Lower leg skin (tissue), 4 donors: ENCODE results near the gene COMT. TPM values are rescaled to one million over a fixed set of nuclear protein-coding genes. Genes with fewer than 3 reads are reported as not detected.

Experiments
- DNase-seq, 2 donors: peaks; one replicate each; pipeline ENCODE4 v3.0.0-alpha.2; 2019; ENCODE audit warnings: low spot score in 2 of 2
- H3K4me3 ChIP-seq: fragments of 200-600 bp; sonication (generic); 2 replicates; pipeline ENCODE4 v1.5.1; 2017; ENCODE audit warnings: mild to moderate bottlenecking, low read depth; ENCODE audit not compliant: poor library complexity, severe bottlenecking
- POLR2A ChIP-seq, 2 donors: fragments of 450-650 bp; IDR thresholded peaks; one replicate each; pipeline ENCODE4 v1.6.1; 2016 to 2017; ENCODE audit warnings: antibody characterized with exemption in 2 of 2, mild to moderate bottlenecking in 1 of 2, moderate library complexity in 1 of 2
- WGBS, 2 donors: methylation state at CpG; one replicate each; pipeline ENCODE4 v1.1.5; 2018; 5-methylcytosine and 5-hydroxymethylcytosine counted together
- intact Hi-C: fragments of 100-400 bp; cut with DNase I; formaldehyde crosslinking; loops from one replicate; pipeline ENCODE4 v1.15.0; 2023; ENCODE audit warnings: low total_unique reads
- total RNA-seq, 4 donors: library from RNA; depleted of rRNA; stranded (reverse); fragments of >200 nt; gene quantifications; one replicate each; pipeline ENCODE4 v1.1.0, GENCODE V29; 2016
- TF ChIP-seq, protein P1 (sequence below), 3 donors: fragments of 450-650 bp; IDR thresholded peaks; one replicate each; pipeline ENCODE4 v1.5.1; 2016; ENCODE audit warnings: antibody characterized with exemption in 3 of 3, mild to moderate bottlenecking in 3 of 3, moderate library complexity in 2 of 3

COMT gene
- total RNA-seq, 4 donors from 2014 or later: 224 to 306 (median 272) TPM

DNA sequence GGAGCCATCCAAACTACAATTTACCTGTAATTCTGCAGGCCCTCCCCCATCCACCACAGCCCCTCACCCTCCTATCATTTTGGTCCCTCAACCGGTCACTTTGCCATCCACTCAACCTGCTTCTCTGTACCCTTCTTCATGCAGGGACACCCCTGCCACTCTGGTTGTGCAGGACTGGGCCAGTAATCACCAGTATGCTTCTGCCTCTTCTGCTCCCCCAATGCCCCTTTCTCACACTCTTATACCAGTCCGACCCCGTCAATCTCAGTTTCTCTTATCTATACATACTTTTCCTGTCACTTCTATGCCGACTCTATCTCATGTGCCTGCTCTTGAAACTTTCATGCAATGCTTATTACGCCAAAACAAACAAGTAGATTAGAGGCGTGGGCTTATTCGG is 5.1 kb upstream of the COMT start:
- H3K4me3 ChIP-seq: no peak overlapping the region
- TF ChIP-seq POLR2A (IDR thresholded peaks at IDR 0.05): no peak
- TF ChIP-seq, protein P1, sequence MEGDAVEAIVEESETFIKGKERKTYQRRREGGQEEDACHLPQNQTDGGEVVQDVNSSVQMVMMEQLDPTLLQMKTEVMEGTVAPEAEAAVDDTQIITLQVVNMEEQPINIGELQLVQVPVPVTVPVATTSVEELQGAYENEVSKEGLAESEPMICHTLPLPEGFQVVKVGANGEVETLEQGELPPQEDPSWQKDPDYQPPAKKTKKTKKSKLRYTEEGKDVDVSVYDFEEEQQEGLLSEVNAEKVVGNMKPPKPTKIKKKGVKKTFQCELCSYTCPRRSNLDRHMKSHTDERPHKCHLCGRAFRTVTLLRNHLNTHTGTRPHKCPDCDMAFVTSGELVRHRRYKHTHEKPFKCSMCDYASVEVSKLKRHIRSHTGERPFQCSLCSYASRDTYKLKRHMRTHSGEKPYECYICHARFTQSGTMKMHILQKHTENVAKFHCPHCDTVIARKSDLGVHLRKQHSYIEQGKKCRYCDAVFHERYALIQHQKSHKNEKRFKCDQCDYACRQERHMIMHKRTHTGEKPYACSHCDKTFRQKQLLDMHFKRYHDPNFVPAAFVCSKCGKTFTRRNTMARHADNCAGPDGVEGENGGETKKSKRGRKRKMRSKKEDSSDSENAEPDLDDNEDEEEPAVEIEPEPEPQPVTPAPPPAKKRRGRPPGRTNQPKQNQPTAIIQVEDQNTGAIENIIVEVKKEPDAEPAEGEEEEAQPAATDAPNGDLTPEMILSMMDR (IDR thresholded peaks at IDR 0.05): no peak
- intact Hi-C loops: no loop called here
- no peak for DNase-seq
- 95 to 98% methylated on average over 7 of the region's 7 CpGs for WGBS, 2 donors

DNA sequence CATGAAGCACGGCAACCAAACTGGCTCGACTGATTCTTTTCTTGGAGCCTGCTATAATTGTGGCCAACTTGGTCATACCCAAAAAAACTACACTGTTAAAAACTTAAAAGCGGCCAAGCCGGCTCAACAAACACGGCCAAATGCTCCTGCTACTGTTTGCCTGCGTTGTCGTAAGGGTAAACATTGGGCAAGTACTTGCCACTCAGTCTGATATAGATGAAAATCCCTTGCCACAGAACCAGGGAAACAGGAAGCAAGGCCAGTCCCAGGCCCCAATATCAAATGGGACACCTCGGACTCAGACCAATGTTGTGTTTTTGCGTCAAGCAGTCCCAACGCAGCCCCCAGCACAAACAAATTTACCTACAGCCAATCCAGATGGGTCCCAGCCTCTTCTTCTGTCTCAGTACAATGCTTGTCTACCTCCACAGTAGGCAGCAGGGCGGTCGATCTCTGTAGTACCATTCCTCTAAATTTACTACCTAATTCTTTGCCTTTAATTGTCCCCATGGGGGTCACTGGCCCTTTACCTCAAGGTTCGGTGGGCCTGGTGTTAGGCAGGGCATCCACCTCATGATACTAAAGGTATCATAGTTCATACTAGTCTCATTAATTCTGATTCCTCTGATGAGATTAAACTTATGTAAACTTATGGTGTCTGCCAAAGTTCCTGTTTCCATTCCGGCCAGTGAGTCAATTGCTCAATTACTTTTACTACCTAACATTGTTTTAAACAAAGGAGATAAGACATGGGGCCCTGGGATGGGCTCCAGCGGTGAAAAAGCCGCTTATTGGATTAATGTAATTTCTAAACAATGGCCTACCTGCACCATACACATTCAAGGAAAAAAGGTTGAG is 3.7 kb upstream of the COMT start:
- intact Hi-C loops: no loop called here
- DNase-seq: no peak
- H3K4me3 ChIP-seq: no peak overlapping the region
- 88 to 89% methylated on average over 16 of the region's 16 CpGs for WGBS, 2 donors
- TF ChIP-seq, protein P1 (IDR thresholded peaks at IDR 0.05): no peak
- no peak for TF ChIP-seq POLR2A (IDR thresholded peaks at IDR 0.05)

DNA sequence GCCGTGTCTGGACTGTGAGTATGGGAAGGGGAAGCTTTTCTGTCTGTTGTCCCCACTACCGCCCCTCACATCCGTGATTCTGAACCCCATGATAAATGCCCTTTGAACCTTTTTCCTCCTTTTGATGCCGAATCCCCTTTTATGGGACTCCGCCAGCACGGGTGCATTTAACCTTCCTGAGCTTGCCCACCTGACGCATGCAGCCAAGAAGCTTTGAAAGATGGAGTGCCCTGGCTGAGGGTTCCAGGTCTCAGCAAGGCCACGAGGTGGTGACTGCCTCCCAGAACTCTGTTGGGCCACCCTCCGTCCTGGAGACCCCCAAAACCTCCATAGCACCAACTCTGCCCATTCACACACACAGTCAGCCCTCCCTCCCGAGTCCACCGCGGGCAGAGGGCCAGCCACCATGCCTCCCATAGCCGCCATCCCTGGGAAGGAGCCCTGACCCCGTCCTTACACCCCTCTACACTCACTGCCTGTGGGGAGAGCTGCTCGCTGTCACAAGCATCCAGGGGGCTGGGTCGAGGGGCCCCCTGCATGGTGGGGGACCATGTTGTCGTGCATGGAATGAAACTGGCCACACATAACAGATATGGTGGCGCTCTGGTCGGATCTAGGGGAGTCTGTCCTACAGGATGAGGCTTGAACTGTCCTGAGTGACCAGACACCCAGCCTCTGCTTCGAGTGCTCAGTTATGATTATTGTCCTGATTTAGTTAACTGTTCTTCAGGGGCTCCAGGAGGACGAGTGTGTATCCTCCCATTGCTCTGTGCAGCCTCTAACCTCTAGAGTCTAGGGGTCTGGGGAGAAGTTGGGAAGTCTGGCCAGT is 822 bp upstream of the COMT start:
- DNase-seq: no peak
- intact Hi-C loops: no loop called here
- TF ChIP-seq POLR2A (IDR thresholded peaks at IDR 0.05): no peak
- TF ChIP-seq, protein P1 (IDR thresholded peaks at IDR 0.05): no peak
- WGBS, 2 donors: 52 to 67% methylated on average over 21 of the region's 21 CpGs
- H3K4me3 ChIP-seq: peak overlapping the region; percentile 64

DNA sequence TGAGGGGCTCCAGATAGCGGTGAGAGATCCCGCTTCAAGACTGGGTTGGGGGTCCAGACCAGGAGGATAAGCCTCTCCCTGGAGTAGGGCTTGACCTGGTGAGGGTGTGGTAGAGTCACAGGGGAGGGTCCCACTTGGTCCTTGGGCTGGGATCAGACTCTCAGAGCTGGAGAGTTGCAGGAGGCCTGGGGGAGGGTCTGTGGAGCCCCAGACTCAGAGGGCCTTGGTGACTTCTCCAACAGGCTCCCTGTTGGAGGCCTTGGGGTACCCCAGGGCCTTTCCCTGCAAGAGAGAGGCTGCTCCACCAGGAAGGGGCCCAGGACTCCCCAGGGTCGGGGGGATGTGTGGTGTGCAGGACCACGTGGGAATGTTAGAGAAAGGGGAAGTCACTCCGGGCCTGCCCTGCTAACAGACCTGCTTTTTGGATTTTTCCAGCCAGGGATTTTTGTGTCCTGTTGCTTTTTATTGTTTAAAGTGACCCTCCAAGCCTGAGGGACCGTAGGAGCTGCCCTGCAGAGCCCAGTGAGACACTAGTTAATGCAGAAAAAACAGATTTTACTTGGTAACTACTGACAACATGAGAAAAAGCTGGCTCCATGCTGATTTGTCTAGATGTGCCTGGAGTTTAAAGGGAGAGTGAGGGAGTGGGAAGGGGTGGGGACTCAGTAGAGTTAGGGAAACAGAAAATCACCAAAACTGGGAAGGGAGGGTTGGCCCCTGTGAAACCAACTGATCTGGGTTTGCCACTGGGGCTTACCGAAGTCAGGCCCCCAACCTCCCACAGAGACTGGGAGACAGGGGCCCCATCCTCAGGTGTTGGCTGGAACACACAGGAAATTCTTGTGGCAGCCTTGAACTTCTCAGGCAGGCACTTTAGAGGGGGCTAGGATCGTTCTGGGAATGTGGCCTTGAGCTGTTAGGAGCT is 847 bp downstream of the COMT start:
- TF ChIP-seq POLR2A (IDR thresholded peaks at IDR 0.05): no peak
- TF ChIP-seq, protein P1 (IDR thresholded peaks at IDR 0.05): no peak
- intact Hi-C loops: no loop called here
- WGBS, 2 donors: 1 to 3% methylated on average over 8 of the region's 8 CpGs
- DNase-seq: no peak
- peak overlapping the region; percentile 64 for H3K4me3 ChIP-seq
